Lower leg skin (tissue), 3 donors: Measurements from ENCODE around the gene ANO8.

Source experiments
- POLR2A ChIP-seq, 2 donors: fragments of 450-650 bp; IDR thresholded peaks; one replicate each; pipeline ENCODE4 v1.6.1; 2016 to 2017; ENCODE audit warnings: antibody characterized with exemption in 2 of 2, mild to moderate bottlenecking in 1 of 2, moderate library complexity in 1 of 2
- TF ChIP-seq, protein P1 (sequence below), 3 donors: fragments of 450-650 bp; IDR thresholded peaks; one replicate each; pipeline ENCODE4 v1.5.1; 2016; ENCODE audit warnings: antibody characterized with exemption in 3 of 3, mild to moderate bottlenecking in 3 of 3, moderate library complexity in 2 of 3

DNA sequence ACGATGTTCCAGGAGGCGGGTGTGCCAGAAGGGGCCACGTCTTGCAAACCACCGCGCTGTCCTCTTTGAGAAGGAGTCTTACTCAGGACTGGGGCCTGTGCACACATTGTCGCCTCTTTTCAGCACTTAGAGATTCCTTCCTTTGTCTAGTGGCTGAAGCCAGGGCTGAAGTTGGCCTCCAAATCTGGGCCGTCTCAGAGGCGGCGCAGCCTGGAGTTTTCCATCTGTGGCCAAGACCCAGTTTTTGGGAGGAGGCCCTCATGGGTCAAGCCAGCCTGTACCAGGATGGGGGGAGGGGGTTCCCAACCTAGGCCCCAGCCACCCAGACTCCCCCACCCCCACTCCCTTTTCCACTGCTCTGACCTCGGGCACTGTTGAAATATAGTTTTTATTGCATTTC, 11.8 kb downstream of the ANO8 start:
- TF ChIP-seq, protein P1, sequence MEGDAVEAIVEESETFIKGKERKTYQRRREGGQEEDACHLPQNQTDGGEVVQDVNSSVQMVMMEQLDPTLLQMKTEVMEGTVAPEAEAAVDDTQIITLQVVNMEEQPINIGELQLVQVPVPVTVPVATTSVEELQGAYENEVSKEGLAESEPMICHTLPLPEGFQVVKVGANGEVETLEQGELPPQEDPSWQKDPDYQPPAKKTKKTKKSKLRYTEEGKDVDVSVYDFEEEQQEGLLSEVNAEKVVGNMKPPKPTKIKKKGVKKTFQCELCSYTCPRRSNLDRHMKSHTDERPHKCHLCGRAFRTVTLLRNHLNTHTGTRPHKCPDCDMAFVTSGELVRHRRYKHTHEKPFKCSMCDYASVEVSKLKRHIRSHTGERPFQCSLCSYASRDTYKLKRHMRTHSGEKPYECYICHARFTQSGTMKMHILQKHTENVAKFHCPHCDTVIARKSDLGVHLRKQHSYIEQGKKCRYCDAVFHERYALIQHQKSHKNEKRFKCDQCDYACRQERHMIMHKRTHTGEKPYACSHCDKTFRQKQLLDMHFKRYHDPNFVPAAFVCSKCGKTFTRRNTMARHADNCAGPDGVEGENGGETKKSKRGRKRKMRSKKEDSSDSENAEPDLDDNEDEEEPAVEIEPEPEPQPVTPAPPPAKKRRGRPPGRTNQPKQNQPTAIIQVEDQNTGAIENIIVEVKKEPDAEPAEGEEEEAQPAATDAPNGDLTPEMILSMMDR (IDR thresholded peaks at IDR 0.05): no peak
- no peak for TF ChIP-seq POLR2A (IDR thresholded peaks at IDR 0.05)
